ENCODE data around the gene SORCS2. TPM values are rescaled to one million over a fixed set of nuclear protein-coding genes. Genes with fewer than 3 reads are reported as not detected.

Gene SORCS2
- total RNA-seq, 6 donors from 2014 or later = 2.2 to 28.3 (median 7.2) TPM

- no peak for TF ChIP-seq EP300 (IDR thresholded peaks at IDR 0.05)
- TF ChIP-seq POLR2AphosphoS5 (IDR thresholded peaks at IDR 0.05) = no peak
- no peak for TF ChIP-seq POLR2A (IDR thresholded peaks at IDR 0.05)
- TF ChIP-seq, protein P1, sequence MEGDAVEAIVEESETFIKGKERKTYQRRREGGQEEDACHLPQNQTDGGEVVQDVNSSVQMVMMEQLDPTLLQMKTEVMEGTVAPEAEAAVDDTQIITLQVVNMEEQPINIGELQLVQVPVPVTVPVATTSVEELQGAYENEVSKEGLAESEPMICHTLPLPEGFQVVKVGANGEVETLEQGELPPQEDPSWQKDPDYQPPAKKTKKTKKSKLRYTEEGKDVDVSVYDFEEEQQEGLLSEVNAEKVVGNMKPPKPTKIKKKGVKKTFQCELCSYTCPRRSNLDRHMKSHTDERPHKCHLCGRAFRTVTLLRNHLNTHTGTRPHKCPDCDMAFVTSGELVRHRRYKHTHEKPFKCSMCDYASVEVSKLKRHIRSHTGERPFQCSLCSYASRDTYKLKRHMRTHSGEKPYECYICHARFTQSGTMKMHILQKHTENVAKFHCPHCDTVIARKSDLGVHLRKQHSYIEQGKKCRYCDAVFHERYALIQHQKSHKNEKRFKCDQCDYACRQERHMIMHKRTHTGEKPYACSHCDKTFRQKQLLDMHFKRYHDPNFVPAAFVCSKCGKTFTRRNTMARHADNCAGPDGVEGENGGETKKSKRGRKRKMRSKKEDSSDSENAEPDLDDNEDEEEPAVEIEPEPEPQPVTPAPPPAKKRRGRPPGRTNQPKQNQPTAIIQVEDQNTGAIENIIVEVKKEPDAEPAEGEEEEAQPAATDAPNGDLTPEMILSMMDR (IDR thresholded peaks at IDR 0.05) = no peak
- Histone ChIP-seq H3K36me3 (no peaks in the 10 kb centered on the region), H3K27me3 (no peaks in the 10 kb centered on the region), H3K4me1 (no peaks in the 10 kb centered on the region), H3K4me3 (no peak overlapping the region), H3K27ac (no peak overlapping the region), H3K9me3 (no peaks in the 10 kb centered on the region)
- DNase-seq (no peak), ATAC-seq (ENCODE audit: low FRiP score in 2 of 2) (no peak)
- WGBS, 2 donors = 53 to 85% methylated on average over 28 to 30 of the region's 30 CpGs
Observed at GRCh38 chr4:7510538-7510937, 318.2 kb downstream of the SORCS2 start.

DNA sequence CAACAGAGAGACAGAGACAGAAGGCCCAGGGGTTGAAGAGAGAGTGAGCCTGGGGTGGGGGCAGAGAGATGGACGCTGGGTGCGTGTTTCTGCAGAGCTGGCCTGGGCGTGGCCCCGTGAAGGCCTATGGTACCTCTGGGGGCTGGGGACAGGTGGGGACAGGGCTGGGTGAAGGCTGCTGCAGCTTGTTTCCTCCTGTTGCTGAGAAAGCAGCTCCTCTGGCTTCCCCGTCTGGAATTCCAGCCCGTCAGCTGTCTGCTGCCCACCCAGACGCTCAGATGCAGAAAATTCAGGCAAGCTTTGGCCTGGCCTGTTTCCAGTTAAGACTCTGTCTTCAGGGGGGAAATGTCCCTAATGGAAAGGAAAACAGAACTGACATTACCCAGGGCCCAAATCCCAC, 319.2 kb downstream of the SORCS2 start:
- H3K27ac ChIP-seq = no peak overlapping the region
- H3K36me3 ChIP-seq = no peaks in the 10 kb centered on the region
- H3K4me3 ChIP-seq = no peak overlapping the region
- TF ChIP-seq POLR2AphosphoS5 (IDR thresholded peaks at IDR 0.05) (no peak), POLR2A (IDR thresholded peaks at IDR 0.05) (no peak)
- TF ChIP-seq, protein P1 (IDR thresholded peaks at IDR 0.05) = no peak
- H3K9me3 ChIP-seq = no peaks in the 10 kb centered on the region
- 50 to 66% methylated on average over 7 of the region's 7 CpGs for WGBS, 2 donors
- no peaks in the 10 kb centered on the region for H3K27me3 ChIP-seq
- ATAC-seq (ENCODE audit: low FRiP score in 2 of 2) = no peak
- no peak for DNase-seq
- no peaks in the 10 kb centered on the region for H3K4me1 ChIP-seq

- H3K4me1 ChIP-seq = no peaks in the 10 kb centered on the region
- no peaks in the 10 kb centered on the region for H3K27me3 ChIP-seq
- H3K36me3 ChIP-seq = no peaks in the 10 kb centered on the region
- no peak overlapping the region for H3K27ac ChIP-seq
- no peak overlapping the region for H3K4me3 ChIP-seq
- DNase-seq (no peak), ATAC-seq (ENCODE audit: low FRiP score in 2 of 2) (no peak)
- TF ChIP-seq, protein P1 (IDR thresholded peaks at IDR 0.05) = no peak
- WGBS, 2 donors = 60 to 62% methylated on average over 4 to 5 of the region's 5 CpGs
- H3K9me3 ChIP-seq = no peaks in the 10 kb centered on the region
Observed at GRCh38 chr4:7512428-7512827, 320.1 kb downstream of the SORCS2 start.

DNA sequence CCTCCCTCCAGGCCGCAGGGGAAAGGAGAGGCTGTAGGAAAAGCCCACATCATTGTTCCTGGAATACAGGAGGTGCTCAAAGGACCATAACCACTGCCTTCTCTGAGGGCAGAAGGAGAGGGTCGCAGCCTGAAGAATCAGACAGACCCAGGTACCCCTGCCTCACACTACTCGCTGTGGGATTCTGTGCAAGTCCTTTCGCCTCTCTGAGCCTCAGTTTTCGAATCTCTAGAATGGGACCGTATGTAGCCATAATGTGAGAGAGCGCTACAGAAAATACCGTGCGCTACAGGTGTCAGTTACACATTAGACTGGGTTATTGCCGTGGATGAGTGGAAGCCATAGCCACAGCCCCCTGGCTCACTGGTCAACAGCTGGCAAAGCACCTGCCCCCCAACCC, 320.6 kb downstream of the SORCS2 start:
- Histone ChIP-seq H3K4me1 (no peaks in the 10 kb centered on the region), H3K27me3 (no peaks in the 10 kb centered on the region), H3K9me3 (no peaks in the 10 kb centered on the region), H3K4me3 (no peak overlapping the region), H3K36me3 (no peaks in the 10 kb centered on the region), H3K27ac (no peak overlapping the region)
- TF ChIP-seq POLR2AphosphoS5 (IDR thresholded peaks at IDR 0.05) = no peak
- no peak for TF ChIP-seq EP300 (IDR thresholded peaks at IDR 0.05)
- no peak for TF ChIP-seq POLR2A (IDR thresholded peaks at IDR 0.05)
- TF ChIP-seq, protein P1 (IDR thresholded peaks at IDR 0.05) = no peak
- ATAC-seq (ENCODE audit: low FRiP score in 2 of 2) = no peak
- WGBS, 2 donors = 14 to 88% methylated on average over 1 to 10 of the region's 10 CpGs
- no peak for DNase-seq

- no peak overlapping the region for H3K4me3 ChIP-seq
- H3K36me3 ChIP-seq = no peaks in the 10 kb centered on the region
- no peak for ATAC-seq (ENCODE audit: low FRiP score in 2 of 2)
- TF ChIP-seq EP300 (IDR thresholded peaks at IDR 0.05) = no peak
- TF ChIP-seq POLR2A (IDR thresholded peaks at IDR 0.05) = no peak
- TF ChIP-seq POLR2AphosphoS5 (IDR thresholded peaks at IDR 0.05) = no peak
- TF ChIP-seq, protein P1 (IDR thresholded peaks at IDR 0.05) = no peak
- H3K27ac ChIP-seq = no peak overlapping the region
- WGBS, 2 donors = 77 to 83% methylated on average over 12 of the region's 12 CpGs
- no peaks in the 10 kb centered on the region for H3K4me1 ChIP-seq
- no peaks in the 10 kb centered on the region for H3K27me3 ChIP-seq
- no peak for DNase-seq
- H3K9me3 ChIP-seq = no peaks in the 10 kb centered on the region
Observed at GRCh38 chr4:7513671-7514070, 321.3 kb downstream of the SORCS2 start.
